Measurements from ENCODE around the gene PTPN4.

PTPN4 gene

GRCh38 chr2:119764832-119765231 is 5.1 kb downstream of the PTPN4 start:
- no peaks in the 10 kb centered on the region for H3K9me3 ChIP-seq (ENCODE audit: insufficient read depth, low read length)
- H3K27me3 ChIP-seq (ENCODE audit: insufficient read depth, insufficient read length) = no peaks in the 10 kb centered on the region
- H3K9ac ChIP-seq (ENCODE audit: insufficient read length, low read depth) = no peak overlapping the region
- TF ChIP-seq ZNF274 (IDR thresholded peaks at IDR 0.05; ENCODE audit: low read depth, low read length) = no peak
- TF ChIP-seq YY1 (IDR thresholded peaks at IDR 0.05; ENCODE audit: insufficient read depth, insufficient read length) = no peak
- TF ChIP-seq SUZ12 (IDR thresholded peaks at IDR 0.05; ENCODE audit: extremely low read depth, insufficient read depth, insufficient read length) = no peak
- H3K36me3 ChIP-seq (ENCODE audit: insufficient read depth, insufficient read length, low read length) = no peaks in the 10 kb centered on the region
- H3K4me3 ChIP-seq (ENCODE audit: insufficient read length, low read depth) = no peak overlapping the region
- DNase-seq (ENCODE audit: low read depth, low spot score) = no peak
- no peaks in the 10 kb centered on the region for H3K4me1 ChIP-seq (ENCODE audit: insufficient read depth, insufficient read length)

GRCh38 chr2:119765433-119766002 is 5.8 kb downstream of the PTPN4 start:
- TF ChIP-seq SUZ12 (IDR thresholded peaks at IDR 0.05; ENCODE audit: extremely low read depth, insufficient read depth, insufficient read length) (no peak), YY1 (IDR thresholded peaks at IDR 0.05; ENCODE audit: insufficient read depth, insufficient read length) (no peak), ZNF274 (IDR thresholded peaks at IDR 0.05; ENCODE audit: low read depth, low read length) (no peak)
- Histone ChIP-seq H3K9me3 (ENCODE audit: insufficient read depth, low read length) (no peaks in the 10 kb centered on the region), H3K4me3 (ENCODE audit: insufficient read length, low read depth) (no peak overlapping the region), H3K4me1 (ENCODE audit: insufficient read depth, insufficient read length) (no peaks in the 10 kb centered on the region), H3K36me3 (ENCODE audit: insufficient read depth, insufficient read length, low read length) (no peaks in the 10 kb centered on the region), H3K9ac (ENCODE audit: insufficient read length, low read depth) (no peak overlapping the region), H3K27me3 (ENCODE audit: insufficient read depth, insufficient read length) (no peaks in the 10 kb centered on the region)
- DNase-seq (ENCODE audit: low read depth, low spot score) = no peak

GRCh38 chr2:119766944-119767343 is 7.2 kb downstream of the PTPN4 start:
- no peak for TF ChIP-seq SUZ12 (IDR thresholded peaks at IDR 0.05; ENCODE audit: extremely low read depth, insufficient read depth, insufficient read length)
- TF ChIP-seq YY1 (IDR thresholded peaks at IDR 0.05; ENCODE audit: insufficient read depth, insufficient read length) = no peak
- no peak for TF ChIP-seq ZNF274 (IDR thresholded peaks at IDR 0.05; ENCODE audit: low read depth, low read length)
- H3K27me3 ChIP-seq (ENCODE audit: insufficient read depth, insufficient read length) = no peaks in the 10 kb centered on the region
- no peak overlapping the region for H3K4me3 ChIP-seq (ENCODE audit: insufficient read length, low read depth)
- no peaks in the 10 kb centered on the region for H3K4me1 ChIP-seq (ENCODE audit: insufficient read depth, insufficient read length)
- no peaks in the 10 kb centered on the region for H3K36me3 ChIP-seq (ENCODE audit: insufficient read depth, insufficient read length, low read length)
- H3K9me3 ChIP-seq (ENCODE audit: insufficient read depth, low read length) = no peaks in the 10 kb centered on the region
- no peak overlapping the region for H3K9ac ChIP-seq (ENCODE audit: insufficient read length, low read depth)
- no peak for DNase-seq (ENCODE audit: low read depth, low spot score)

- no peak overlapping the region for H3K9ac ChIP-seq (ENCODE audit: insufficient read length, low read depth)
- H3K9me3 ChIP-seq (ENCODE audit: insufficient read depth, low read length) = no peaks in the 10 kb centered on the region
- H3K4me3 ChIP-seq (ENCODE audit: insufficient read length, low read depth) = no peak overlapping the region
- H3K27me3 ChIP-seq (ENCODE audit: insufficient read depth, insufficient read length) = no peaks in the 10 kb centered on the region
- DNase-seq (ENCODE audit: low read depth, low spot score) = no peak
- TF ChIP-seq SUZ12 (IDR thresholded peaks at IDR 0.05; ENCODE audit: extremely low read depth, insufficient read depth, insufficient read length) (no peak), YY1 (IDR thresholded peaks at IDR 0.05; ENCODE audit: insufficient read depth, insufficient read length) (no peak)
- H3K4me1 ChIP-seq (ENCODE audit: insufficient read depth, insufficient read length) = no peaks in the 10 kb centered on the region
- H3K36me3 ChIP-seq (ENCODE audit: insufficient read depth, insufficient read length, low read length) = no peaks in the 10 kb centered on the region
These were observed 9.0 kb downstream of the PTPN4 start for GRCh38 chr2:119768742-119769141.

- no peaks in the 10 kb centered on the region for H3K36me3 ChIP-seq (ENCODE audit: insufficient read depth, insufficient read length, low read length)
- H3K4me3 ChIP-seq (ENCODE audit: insufficient read length, low read depth) = no peak overlapping the region
- no peaks in the 10 kb centered on the region for H3K4me1 ChIP-seq (ENCODE audit: insufficient read depth, insufficient read length)
- no peak for DNase-seq (ENCODE audit: low read depth, low spot score)
- no peak for TF ChIP-seq SUZ12 (IDR thresholded peaks at IDR 0.05; ENCODE audit: extremely low read depth, insufficient read depth, insufficient read length)
- no peak for TF ChIP-seq ZNF274 (IDR thresholded peaks at IDR 0.05; ENCODE audit: low read depth, low read length)
- no peak for TF ChIP-seq YY1 (IDR thresholded peaks at IDR 0.05; ENCODE audit: insufficient read depth, insufficient read length)
- H3K27me3 ChIP-seq (ENCODE audit: insufficient read depth, insufficient read length) = no peaks in the 10 kb centered on the region
- H3K9ac ChIP-seq (ENCODE audit: insufficient read length, low read depth) = no peak overlapping the region
- no peaks in the 10 kb centered on the region for H3K9me3 ChIP-seq (ENCODE audit: insufficient read depth, low read length)
These were observed 9.9 kb downstream of the PTPN4 start for GRCh38 chr2:119769645-119770044.

GRCh38 chr2:119771331-119771730 is 11.6 kb downstream of the PTPN4 start:
- H3K4me1 ChIP-seq (ENCODE audit: insufficient read depth, insufficient read length) = no peaks in the 10 kb centered on the region
- TF ChIP-seq YY1 (IDR thresholded peaks at IDR 0.05; ENCODE audit: insufficient read depth, insufficient read length) (no peak), SUZ12 (IDR thresholded peaks at IDR 0.05; ENCODE audit: extremely low read depth, insufficient read depth, insufficient read length) (no peak), ZNF274 (IDR thresholded peaks at IDR 0.05; ENCODE audit: low read depth, low read length) (no peak)
- no peaks in the 10 kb centered on the region for H3K36me3 ChIP-seq (ENCODE audit: insufficient read depth, insufficient read length, low read length)
- no peak for DNase-seq (ENCODE audit: low read depth, low spot score)
- no peaks in the 10 kb centered on the region for H3K9me3 ChIP-seq (ENCODE audit: insufficient read depth, low read length)
- H3K27me3 ChIP-seq (ENCODE audit: insufficient read depth, insufficient read length) = no peaks in the 10 kb centered on the region
- no peak overlapping the region for H3K4me3 ChIP-seq (ENCODE audit: insufficient read length, low read depth)
- H3K9ac ChIP-seq (ENCODE audit: insufficient read length, low read depth) = no peak overlapping the region

GRCh38 chr2:119772128-119772527 is 12.4 kb downstream of the PTPN4 start:
- Histone ChIP-seq H3K4me1 (ENCODE audit: insufficient read depth, insufficient read length) (no peaks in the 10 kb centered on the region), H3K36me3 (ENCODE audit: insufficient read depth, insufficient read length, low read length) (no peaks in the 10 kb centered on the region), H3K4me3 (ENCODE audit: insufficient read length, low read depth) (no peak overlapping the region), H3K27me3 (ENCODE audit: insufficient read depth, insufficient read length) (no peaks in the 10 kb centered on the region), H3K9me3 (ENCODE audit: insufficient read depth, low read length) (no peaks in the 10 kb centered on the region), H3K9ac (ENCODE audit: insufficient read length, low read depth) (no peak overlapping the region)
- TF ChIP-seq SUZ12 (IDR thresholded peaks at IDR 0.05; ENCODE audit: extremely low read depth, insufficient read depth, insufficient read length) (no peak), YY1 (IDR thresholded peaks at IDR 0.05; ENCODE audit: insufficient read depth, insufficient read length) (no peak)
- DNase-seq (ENCODE audit: low read depth, low spot score) = no peak

Data from NT2/D1 (cell line).